ENCODE data around the gene LRRC8C. TPM values are rescaled to one million over a fixed set of nuclear protein-coding genes. Genes with fewer than 3 reads are reported as not detected.

LRRC8C gene
- total and polyA plus RNA-seq, 8 donors: 8.3 to 11.6 (median 9.2) TPM

DNA sequence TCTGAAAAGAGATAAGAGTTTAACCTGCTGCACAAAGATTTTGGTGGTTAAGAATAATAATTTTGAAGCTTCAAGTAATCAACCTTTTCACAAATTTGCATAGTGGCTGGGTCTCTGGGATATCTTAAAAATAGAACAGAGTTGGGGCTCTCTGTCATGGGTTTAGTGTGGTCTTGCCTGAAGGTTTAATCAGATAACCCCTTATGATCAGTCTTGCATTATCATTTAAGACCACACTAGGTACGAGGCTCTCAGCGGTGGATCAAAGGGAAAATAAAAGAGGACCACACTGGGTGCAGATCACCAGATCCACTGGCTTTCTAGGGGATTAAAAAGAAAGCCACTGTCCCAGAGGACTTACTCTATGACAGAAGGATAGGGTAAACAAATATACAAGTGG lies 19.5 kb downstream of the LRRC8C start:
- intact Hi-C loops (cut with DNase I): no loop called here

DNA sequence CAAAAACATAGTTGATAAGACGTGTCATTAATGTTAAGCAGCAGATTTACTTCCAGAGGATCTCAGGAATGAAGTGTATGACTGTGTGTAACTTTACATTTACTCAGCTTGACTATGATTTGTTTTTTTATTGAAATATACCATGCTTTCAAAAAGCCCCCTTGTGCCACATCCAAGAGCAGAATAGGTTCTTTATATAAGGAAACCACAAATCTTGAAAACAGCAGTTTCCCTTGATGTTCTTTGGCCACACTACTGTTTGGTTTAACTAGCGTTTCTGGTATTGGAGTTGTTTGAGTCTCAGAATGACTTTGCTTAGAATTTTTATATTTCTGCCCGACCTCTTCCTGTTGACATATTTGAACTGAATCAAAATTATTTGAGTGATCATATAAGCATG lies 25.0 kb downstream of the LRRC8C start:
- intact Hi-C loops (cut with DNase I): no loop called here
- Histone ChIP-seq H3K27ac (no peak overlapping the region), H3K4me3 (no peak overlapping the region), H3K36me3 (no peaks in the 10 kb centered on the region), H3K27me3 (no peaks in the 10 kb centered on the region), H3K4me1 (peaks cover 0 to 12% of the 10 kb centered on the region in 2 donors), H3K9me3 (no peaks in the 10 kb centered on the region)
- no peak for ATAC-seq
- no peak for DNase-seq
- TF ChIP-seq, protein P1, sequence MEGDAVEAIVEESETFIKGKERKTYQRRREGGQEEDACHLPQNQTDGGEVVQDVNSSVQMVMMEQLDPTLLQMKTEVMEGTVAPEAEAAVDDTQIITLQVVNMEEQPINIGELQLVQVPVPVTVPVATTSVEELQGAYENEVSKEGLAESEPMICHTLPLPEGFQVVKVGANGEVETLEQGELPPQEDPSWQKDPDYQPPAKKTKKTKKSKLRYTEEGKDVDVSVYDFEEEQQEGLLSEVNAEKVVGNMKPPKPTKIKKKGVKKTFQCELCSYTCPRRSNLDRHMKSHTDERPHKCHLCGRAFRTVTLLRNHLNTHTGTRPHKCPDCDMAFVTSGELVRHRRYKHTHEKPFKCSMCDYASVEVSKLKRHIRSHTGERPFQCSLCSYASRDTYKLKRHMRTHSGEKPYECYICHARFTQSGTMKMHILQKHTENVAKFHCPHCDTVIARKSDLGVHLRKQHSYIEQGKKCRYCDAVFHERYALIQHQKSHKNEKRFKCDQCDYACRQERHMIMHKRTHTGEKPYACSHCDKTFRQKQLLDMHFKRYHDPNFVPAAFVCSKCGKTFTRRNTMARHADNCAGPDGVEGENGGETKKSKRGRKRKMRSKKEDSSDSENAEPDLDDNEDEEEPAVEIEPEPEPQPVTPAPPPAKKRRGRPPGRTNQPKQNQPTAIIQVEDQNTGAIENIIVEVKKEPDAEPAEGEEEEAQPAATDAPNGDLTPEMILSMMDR (IDR thresholded peaks at IDR 0.05): no peak

More for the DNA sequence above, 19.5 kb downstream of the LRRC8C start:
- H3K27me3 ChIP-seq: no peaks in the 10 kb centered on the region
- TF ChIP-seq, protein P1 (IDR thresholded peaks at IDR 0.05): no peak
- no peaks in the 10 kb centered on the region for H3K36me3 ChIP-seq
- H3K9me3 ChIP-seq: no peaks in the 10 kb centered on the region
- H3K27ac ChIP-seq: no peak overlapping the region
- H3K4me1 ChIP-seq: peaks cover 0 to 3% of the 10 kb centered on the region in 2 donors
- ATAC-seq (no peak), DNase-seq (no peak)
- H3K4me3 ChIP-seq: no peak overlapping the region

DNA sequence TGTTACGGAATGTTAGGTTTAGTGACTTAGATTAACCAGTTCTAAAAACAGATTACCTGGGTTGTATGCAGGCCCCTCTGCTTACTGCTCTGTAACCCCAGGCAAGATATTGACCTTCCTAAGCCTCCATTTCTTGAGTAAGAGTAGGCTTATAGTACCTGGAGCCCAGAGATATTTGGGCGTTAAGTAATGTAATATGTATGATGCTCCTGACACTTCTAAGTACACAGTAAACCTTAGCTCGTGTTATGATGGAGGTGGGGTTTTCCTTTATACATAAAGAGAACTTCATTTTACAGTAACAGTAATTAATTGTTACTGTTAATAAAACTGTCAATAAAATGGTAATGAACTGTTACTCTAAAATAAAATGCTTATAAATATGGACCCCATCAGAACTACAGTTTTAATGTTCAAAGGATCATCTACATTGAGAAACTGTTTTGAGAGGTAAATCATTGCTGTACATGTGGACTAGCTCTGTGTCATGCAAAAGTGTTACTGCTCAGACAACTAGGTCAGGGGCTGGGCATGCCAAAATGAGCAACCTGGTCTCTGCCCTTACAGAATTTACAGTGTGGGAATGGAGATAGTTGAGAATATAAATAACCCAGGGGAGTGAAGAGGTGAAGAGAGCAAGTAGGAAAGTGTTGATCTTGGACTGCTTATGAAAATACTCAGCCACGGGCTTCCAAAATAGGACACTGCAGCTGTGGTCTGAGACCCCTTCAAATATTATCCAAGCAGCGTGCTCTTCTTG lies 26.6 kb downstream of the LRRC8C start:
- Histone ChIP-seq H3K4me3 (no peak overlapping the region), H3K36me3 (no peaks in the 10 kb centered on the region), H3K4me1 (peaks cover 0 to 12% of the 10 kb centered on the region in 2 donors), H3K27me3 (no peaks in the 10 kb centered on the region), H3K27ac (no peak overlapping the region), H3K9me3 (no peaks in the 10 kb centered on the region)
- TF ChIP-seq, protein P1 (IDR thresholded peaks at IDR 0.05): no peak
- no peak for ATAC-seq
- intact Hi-C loops (cut with DNase I): no loop called here
- DNase-seq: no peak

GRCh38 chr1:89660224-89661061 lies 27.5 kb downstream of the LRRC8C start:
- Histone ChIP-seq H3K9me3 (no peaks in the 10 kb centered on the region), H3K36me3 (no peaks in the 10 kb centered on the region), H3K4me1 (peaks cover 0 to 12% of the 10 kb centered on the region in 2 donors), H3K27ac (no peak overlapping the region), H3K4me3 (no peak overlapping the region), H3K27me3 (no peaks in the 10 kb centered on the region)
- TF ChIP-seq, protein P1 (IDR thresholded peaks at IDR 0.05): no peak
- ATAC-seq (no peak), DNase-seq (no peak)
- intact Hi-C loops (cut with DNase I): no loop called here

DNA sequence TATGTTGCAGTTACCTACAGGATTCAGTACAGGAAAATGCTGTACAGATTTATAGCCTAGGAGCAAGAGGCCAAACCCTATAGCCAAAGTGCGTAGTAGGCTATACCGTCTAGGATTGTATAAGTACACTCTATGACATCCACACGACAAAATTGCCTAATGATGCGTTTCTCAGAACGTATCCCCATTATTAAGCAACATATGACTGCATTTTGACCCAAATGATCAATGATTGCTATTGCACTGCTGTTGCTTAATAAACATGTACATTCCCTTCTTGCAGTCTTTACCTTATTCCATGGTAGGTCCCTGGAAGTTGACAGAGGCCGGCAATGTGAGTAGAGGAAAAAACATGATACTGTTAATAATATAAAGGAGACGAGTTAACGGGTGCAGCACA lies 33.0 kb downstream of the LRRC8C start:
- TF ChIP-seq, protein P1 (IDR thresholded peaks at IDR 0.05): no peak
- peaks cover 0 to 47% of the 10 kb centered on the region in 2 donors for H3K4me1 ChIP-seq
- H3K27ac ChIP-seq: no peak overlapping the region
- H3K9me3 ChIP-seq: no peaks in the 10 kb centered on the region
- ATAC-seq (no peak), DNase-seq (no peak)
- no peaks in the 10 kb centered on the region for H3K36me3 ChIP-seq
- no peak overlapping the region for H3K4me3 ChIP-seq
- intact Hi-C loops (cut with DNase I): no loop called here
- no peaks in the 10 kb centered on the region for H3K27me3 ChIP-seq
